ENCODE data around the gene HLA-DMA. TPM values are rescaled to one million over a fixed set of nuclear protein-coding genes. Genes with fewer than 3 reads are reported as not detected.

The HLA-DMA gene
- total RNA-seq, 4 donors from 2014 or later, result 4.7 to 36.4 (median 12.6) TPM

DNA sequence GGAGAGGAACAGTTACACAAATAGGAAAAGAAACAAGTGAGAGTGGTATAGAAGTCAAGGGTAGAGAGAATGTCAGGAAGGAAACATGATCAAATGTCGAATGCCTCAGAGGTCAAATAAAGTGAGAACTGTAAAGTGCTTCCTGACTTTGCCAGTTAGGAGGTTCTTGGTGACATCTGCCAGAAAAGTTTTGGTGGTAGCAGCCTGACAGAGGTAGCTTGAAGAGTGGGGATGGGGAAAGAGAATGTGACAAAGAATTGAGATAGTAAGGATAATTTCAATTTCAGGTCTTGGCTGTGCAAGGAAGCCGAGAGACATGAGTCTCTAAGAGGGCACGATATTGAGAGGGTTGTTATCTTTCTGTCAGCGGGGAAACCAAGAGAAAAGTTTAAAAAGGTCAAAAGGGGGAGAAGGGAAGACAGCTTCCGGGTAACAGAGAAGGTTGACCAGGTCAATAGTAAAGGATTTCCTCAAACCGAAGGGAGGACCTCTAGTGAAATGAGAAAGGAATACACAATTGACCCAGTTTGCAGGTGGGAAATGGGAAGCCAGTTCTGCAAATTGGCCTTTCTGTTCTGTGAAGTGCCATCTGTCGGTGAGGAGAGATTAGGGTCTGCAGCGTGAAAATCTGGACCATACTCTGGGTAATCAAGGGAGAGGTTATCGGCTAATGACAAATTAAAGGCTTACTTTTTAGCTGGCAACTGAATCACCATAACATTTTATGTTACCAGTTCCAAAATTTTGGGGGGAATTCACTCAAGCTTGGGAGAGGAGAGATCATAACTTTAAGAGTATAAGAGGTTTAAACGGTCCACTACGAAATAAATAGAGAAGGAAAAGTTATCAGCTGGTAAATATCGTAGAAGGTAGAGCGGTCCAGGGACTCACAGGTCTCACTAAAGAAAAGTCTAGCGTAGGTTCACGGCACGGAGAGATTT lies 14.5 kb upstream of the HLA-DMA start:
- peaks cover 1 to 3% (median 3%) of the 10 kb centered on the region in 3 donors for H3K36me3 ChIP-seq
- no peak for DNase-seq
- WGBS, 2 donors, result 3 to 5% methylated on average over 16 of the region's 16 CpGs
- peaks cover 4 to 45% (median 15%) of the 10 kb centered on the region in 3 donors for H3K4me1 ChIP-seq
- no peaks in the 10 kb centered on the region for H3K9me3 ChIP-seq
- intact Hi-C loops (cut with DNase I), result no loop called here
- H3K27ac ChIP-seq, result peak overlapping the region; percentile 93 to 100 (median 100)
- no peaks in the 10 kb centered on the region for H3K27me3 ChIP-seq
- peak overlapping the region; percentile 71 to 92 (median 89) for H3K4me3 ChIP-seq
- TF ChIP-seq, protein P1, sequence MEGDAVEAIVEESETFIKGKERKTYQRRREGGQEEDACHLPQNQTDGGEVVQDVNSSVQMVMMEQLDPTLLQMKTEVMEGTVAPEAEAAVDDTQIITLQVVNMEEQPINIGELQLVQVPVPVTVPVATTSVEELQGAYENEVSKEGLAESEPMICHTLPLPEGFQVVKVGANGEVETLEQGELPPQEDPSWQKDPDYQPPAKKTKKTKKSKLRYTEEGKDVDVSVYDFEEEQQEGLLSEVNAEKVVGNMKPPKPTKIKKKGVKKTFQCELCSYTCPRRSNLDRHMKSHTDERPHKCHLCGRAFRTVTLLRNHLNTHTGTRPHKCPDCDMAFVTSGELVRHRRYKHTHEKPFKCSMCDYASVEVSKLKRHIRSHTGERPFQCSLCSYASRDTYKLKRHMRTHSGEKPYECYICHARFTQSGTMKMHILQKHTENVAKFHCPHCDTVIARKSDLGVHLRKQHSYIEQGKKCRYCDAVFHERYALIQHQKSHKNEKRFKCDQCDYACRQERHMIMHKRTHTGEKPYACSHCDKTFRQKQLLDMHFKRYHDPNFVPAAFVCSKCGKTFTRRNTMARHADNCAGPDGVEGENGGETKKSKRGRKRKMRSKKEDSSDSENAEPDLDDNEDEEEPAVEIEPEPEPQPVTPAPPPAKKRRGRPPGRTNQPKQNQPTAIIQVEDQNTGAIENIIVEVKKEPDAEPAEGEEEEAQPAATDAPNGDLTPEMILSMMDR (IDR thresholded peaks at IDR 0.05), result peak in 5 of 6 experiments; percentile 17 to 48 (median 48)
- TF ChIP-seq POLR2A (IDR thresholded peaks at IDR 0.05), result no peak

DNA sequence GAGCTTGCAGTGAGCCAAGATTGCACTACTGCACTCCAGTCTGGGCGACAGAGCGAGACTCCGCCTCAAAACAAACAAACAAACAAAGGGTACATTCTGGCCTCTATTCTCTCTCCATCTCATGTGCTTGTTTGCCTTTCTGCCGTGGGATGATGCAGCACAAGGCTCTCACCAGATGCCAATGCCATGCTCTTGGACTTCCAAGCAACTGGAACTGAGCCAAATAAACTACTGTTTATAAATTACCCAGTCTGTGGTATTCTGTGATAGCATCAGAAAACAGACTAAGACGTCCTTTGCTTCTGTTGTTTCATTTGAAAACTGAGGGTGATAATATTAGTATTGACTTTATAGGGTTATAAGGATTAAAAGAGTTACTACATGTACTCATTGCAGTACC lies 11.9 kb upstream of the HLA-DMA start:
- 84 to 85% methylated on average over 4 to 5 of the region's 5 CpGs for WGBS, 2 donors
- no peak for DNase-seq
- Histone ChIP-seq H3K4me3 (no peak overlapping the region), H3K27me3 (no peaks in the 10 kb centered on the region), H3K27ac (no peak overlapping the region), H3K9me3 (no peaks in the 10 kb centered on the region), H3K4me1 (peaks cover 4 to 45% (median 15%) of the 10 kb centered on the region in 3 donors), H3K36me3 (no peaks in the 10 kb centered on the region)
- intact Hi-C loops (cut with DNase I), result no loop called here
- no peak for TF ChIP-seq POLR2A (IDR thresholded peaks at IDR 0.05)
- TF ChIP-seq, protein P1 (IDR thresholded peaks at IDR 0.05), result no peak

DNA sequence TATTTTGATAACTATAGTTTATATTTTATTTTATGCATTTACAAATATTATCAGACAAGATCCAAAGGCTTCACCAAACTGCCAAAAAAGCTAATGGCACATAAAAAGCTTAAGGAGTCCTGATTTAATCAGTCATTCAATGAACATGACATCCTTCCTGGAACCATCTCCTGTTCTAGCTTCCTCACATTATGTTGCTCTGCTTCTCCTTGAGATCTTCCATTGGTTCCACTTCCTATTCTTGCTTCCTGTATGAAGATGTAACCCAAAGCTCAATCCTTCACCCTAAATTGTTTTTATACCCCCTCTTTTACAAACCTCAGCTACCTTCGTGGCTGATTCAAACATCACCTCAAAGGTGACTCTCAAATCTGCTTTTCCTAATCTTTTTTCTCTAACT lies 11.0 kb upstream of the HLA-DMA start:
- DNase-seq, result no peak
- Histone ChIP-seq H3K4me3 (no peak overlapping the region), H3K36me3 (no peaks in the 10 kb centered on the region), H3K27me3 (no peaks in the 10 kb centered on the region), H3K9me3 (no peaks in the 10 kb centered on the region), H3K4me1 (peaks cover 4 to 45% (median 15%) of the 10 kb centered on the region in 3 donors), H3K27ac (no peak overlapping the region)
- WGBS, 2 donors, result 67 to 75% methylated on average over 1 of the region's 1 CpG
- no peak for TF ChIP-seq POLR2A (IDR thresholded peaks at IDR 0.05)
- TF ChIP-seq, protein P1 (IDR thresholded peaks at IDR 0.05), result no peak
- intact Hi-C loops (cut with DNase I), result no loop called here

DNA sequence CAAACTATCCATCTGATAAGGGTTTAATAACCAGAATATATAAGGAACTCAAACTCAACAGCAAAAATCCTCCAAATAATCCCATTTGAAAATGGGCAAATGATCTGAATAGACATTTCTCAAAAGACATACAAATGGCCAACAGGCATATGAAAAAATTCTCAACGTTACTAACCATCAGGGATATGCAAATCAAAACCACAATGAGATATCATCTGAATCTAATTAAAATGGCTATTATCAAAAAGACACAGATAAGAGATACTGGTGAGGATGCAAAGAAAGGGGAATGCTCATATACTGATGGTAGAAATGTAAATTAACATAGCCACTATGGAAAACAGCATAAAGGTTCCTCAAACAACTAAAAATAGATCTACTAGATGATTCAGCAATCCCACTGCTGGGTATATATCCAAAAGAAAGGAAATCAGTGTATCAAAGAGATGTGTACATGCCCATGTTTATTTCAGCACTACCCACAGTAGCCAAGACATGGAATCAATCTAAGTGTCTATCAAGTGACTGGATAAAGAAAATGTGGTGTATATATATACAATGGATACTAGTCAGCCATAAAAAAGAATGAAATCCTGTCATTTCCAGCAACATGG lies 9.4 kb upstream of the HLA-DMA start:
- peaks cover 0 to 36% (median 14%) of the 10 kb centered on the region in 3 donors for H3K4me1 ChIP-seq
- TF ChIP-seq POLR2A (IDR thresholded peaks at IDR 0.05), result no peak
- TF ChIP-seq, protein P1 (IDR thresholded peaks at IDR 0.05), result no peak
- H3K27me3 ChIP-seq, result no peaks in the 10 kb centered on the region
- no peaks in the 10 kb centered on the region for H3K9me3 ChIP-seq
- H3K4me3 ChIP-seq, result no peak overlapping the region
- no peak overlapping the region for H3K27ac ChIP-seq
- no peak for DNase-seq
- no peaks in the 10 kb centered on the region for H3K36me3 ChIP-seq
- 33 to 38% methylated on average over 1 of the region's 1 CpG for WGBS, 2 donors
- intact Hi-C loops (cut with DNase I), result no loop called here

DNA sequence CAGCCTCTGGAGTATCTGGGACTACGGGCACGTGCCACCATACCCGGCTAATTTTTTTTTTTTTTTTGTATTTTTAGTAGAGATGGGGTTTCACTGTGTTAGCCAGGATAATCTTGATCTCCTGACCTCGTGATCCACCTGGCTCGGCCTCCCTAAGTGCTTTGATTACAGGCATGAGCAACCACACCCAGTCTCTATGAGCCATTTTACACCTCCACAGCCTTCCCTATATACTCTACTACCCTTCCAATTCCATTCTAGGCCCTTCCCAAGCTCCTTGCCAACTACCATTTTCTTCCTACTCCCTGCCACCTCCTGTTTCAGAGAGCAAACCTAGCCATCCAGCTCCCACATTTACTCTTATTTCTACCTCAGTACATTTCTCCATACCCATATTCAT lies 7.7 kb upstream of the HLA-DMA start:
- H3K27me3 ChIP-seq, result no peaks in the 10 kb centered on the region
- H3K9me3 ChIP-seq, result no peaks in the 10 kb centered on the region
- 89 to 90% methylated on average over 5 of the region's 5 CpGs for WGBS, 2 donors
- TF ChIP-seq POLR2A (IDR thresholded peaks at IDR 0.05), result no peak
- TF ChIP-seq, protein P1 (IDR thresholded peaks at IDR 0.05), result no peak
- H3K4me3 ChIP-seq, result no peak overlapping the region
- H3K4me1 ChIP-seq, result peaks cover 0 to 19% (median 0%) of the 10 kb centered on the region in 3 donors
- no peaks in the 10 kb centered on the region for H3K36me3 ChIP-seq
- no peak for DNase-seq
- intact Hi-C loops (cut with DNase I), result no loop called here
- H3K27ac ChIP-seq, result no peak overlapping the region
